HG02763 (cell line): Measurements from ENCODE around the gene SLC34A3.
"Not testable (repeated sequence)": the region's sequence is repeated elsewhere in the genome, so short reads cannot be mapped to it uniquely, and the experiment has no call there.

Experiments used
- ATAC-seq: cut with Tn5 transposase; IDR thresholded peaks from one replicate; pipeline ENCODE4 v1.9.1; 2021; ENCODE audit warnings: mild to moderate bottlenecking, moderate library complexity; ENCODE audit not compliant: unreplicated experiment

The SLC34A3 gene

GRCh38 chr9:137255448-137256114 is 24.9 kb downstream of the SLC34A3 start:
- no peak for ATAC-seq

DNA sequence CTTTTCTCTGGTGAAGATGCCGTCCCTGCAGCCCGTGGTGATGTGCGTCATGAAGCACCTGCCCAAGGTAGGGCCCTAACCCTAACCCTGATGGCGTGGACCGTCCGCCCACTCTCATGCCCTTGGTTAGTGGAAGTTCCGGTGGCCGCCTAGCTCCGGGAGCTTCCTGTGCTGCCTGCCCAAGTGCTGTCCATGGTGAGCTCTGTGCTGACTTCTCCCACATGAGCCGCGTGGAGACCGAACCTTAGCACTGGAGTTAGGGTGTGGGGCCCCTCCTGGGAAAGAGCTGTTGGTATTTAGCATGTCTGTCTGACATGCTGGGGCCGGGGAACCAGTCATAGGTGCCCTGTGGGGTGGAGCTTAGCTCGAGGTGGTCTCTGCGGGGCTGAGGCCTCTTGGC is 25.7 kb downstream of the SLC34A3 start:
- no peak for ATAC-seq

- ATAC-seq: no peak
These were observed 26.2 kb downstream of the SLC34A3 start for GRCh38 chr9:137256856-137257255.

GRCh38 chr9:137262173-137262908 is 31.6 kb downstream of the SLC34A3 start:
- ATAC-seq: not testable (repeated sequence)

- no peak for ATAC-seq
These were observed 32.2 kb downstream of the SLC34A3 start for GRCh38 chr9:137262909-137263285.

DNA sequence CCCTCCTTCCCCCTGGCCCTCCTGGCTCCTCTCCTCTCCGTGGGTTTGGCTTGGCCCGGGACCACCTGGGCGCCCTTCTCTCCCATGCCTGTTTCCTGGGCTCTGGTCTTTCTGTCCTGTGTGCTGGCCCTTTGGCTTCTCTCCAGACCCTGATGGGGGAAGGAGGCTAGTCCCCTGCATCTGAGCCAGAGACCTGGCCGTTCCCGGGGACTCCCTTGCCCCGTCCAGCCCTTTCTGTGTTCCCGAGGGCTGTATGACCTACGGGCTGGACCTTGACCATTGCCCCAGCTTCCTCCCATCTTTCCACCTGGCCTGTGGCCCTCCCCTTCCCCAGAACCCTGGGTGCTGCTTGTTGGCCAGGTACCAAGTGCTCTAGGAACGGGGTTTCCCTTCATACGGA is 32.8 kb downstream of the SLC34A3 start:
- ATAC-seq: no peak

GRCh38 chr9:137264067-137264466 is 33.4 kb downstream of the SLC34A3 start:
- ATAC-seq: no peak

DNA sequence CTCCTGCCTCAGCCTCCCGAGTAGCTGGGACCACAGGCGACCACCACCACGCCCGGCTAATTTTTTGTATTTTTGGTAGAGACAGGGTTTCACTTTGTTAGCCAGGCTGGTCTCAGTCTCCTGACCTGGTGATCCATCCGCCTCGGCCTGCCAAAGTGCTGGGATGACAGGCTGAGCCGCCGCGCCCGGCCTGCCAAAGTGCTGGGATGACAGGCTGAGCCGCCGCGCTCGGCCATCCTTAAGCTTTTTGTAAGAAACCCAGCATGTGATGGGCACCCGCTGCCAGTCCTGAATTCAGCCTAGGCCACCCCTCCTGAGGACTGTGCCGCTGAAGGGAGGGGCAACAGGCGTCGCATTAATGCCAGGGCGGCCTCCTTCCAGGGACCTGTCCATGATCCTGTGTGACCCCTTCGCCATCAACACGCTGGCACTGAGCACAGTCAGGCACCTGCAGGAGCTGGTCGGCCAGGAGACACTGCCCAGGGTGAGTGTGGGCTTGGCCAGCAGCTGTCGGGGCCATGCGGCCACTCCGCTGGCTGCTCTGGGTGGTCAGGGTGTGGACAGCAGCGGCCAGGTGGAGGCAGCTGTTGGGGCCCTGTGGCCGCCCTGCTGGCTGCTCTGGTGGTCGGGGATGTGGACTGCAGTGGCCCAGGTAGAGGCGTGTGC is 34.9 kb downstream of the SLC34A3 start:
- ATAC-seq: no peak

DNA sequence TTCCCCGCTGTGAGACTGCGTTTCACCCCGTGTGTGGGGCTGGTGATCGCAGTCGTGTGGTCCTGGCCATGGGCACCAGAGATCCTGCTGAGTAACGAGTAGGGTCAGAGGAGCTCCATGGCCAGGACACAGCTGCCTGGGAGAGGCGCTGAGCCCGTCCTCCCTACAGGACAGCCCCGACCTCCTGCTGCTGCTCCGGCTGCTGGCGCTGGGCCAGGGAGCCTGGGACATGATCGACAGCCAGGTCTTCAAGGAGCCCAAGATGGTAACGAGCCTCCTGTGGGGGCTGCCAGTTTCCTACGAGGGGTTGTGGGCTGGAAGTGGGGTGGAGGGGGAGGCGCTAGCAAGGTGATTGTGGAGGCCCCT is 35.4 kb downstream of the SLC34A3 start:
- ATAC-seq: no peak

GRCh38 chr9:137266585-137267453 is 36.1 kb downstream of the SLC34A3 start:
- no peak for ATAC-seq

GRCh38 chr9:137267933-137268355 is 37.2 kb downstream of the SLC34A3 start:
- ATAC-seq: no peak

- ATAC-seq: no peak
These were observed 38.0 kb downstream of the SLC34A3 start for GRCh38 chr9:137268538-137269201.

DNA sequence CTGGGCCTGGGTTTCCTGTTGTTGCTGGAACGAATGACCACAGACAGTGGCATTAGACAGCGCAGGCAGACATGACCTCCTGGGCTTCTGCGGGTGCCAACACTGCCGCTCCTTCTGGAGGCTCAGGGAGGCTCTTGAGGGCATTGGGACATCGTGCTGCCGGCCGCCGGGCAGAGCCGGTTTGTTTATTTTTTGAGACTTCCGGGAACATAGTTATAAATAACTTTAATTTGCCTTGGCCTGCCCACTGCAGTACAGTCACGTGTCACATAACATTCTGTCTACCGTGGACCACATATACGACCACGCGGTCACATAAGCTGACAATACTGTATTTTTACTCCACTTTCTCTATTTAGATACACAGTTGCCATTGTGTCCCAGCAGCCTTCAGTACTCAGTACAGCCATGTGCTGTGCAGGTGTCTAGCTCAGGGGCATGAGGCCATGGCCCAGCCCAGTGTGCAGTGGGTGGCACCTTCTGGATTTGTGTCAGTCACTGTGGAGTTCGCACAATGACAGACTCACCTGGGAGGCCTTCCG is 38.6 kb downstream of the SLC34A3 start:
- no peak for ATAC-seq

DNA sequence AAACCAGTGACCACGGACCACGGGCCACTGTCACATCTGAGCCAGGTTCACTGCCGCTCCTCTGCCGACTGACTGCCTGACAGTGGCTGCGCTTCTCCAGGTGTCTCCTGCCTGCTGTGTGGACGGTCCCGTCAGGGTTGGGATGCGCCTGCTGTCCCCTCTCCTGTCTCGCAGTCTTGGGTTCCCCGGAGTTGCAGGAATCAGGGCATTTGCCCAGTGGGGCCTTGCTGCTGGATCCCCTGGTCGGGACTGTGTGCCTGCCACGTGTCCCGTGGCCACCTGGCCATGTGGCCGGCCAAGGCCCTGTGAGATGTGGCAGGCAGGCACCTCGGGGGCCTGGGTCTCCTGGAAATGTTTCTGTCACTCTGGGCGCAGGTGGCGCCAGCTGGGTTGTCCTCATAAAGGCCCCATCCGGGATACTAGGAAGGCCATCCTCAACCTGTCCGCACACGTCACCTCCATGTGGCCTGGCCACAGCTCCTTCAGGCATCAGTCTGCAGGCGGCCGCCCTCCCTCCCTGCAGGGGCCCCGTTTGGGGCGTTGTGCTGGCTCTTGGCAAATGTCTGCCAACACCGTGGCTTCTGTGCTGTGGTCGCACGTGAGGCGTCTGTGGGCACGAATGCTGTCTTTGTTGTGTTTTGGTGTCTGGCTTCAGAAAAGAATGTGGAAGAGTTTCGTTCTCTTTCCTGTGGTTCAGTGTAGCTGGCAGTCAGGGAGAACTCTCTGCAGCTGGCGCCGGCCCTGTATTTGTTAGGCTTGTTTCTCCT is 40.4 kb downstream of the SLC34A3 start:
- ATAC-seq: no peak

DNA sequence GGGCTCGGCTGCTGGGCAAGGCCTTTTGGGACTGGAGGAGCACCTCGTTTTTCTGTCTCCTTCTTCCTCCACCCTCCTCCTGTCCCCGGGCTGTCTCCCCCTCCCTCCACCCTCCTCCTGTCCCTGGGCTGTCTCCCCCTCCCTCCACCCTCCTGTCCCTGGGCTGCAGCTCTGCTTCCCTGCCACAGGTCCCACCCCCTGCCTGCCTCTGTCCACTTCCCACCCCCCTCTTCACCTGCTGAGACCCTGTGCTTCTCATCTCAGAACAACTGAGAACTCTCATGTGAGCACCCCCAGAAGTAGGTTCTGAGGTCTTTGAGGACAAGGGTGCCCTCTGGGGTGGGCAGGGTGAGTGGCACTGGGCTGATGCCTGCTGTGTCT is 41.0 kb downstream of the SLC34A3 start:
- ATAC-seq: no peak

DNA sequence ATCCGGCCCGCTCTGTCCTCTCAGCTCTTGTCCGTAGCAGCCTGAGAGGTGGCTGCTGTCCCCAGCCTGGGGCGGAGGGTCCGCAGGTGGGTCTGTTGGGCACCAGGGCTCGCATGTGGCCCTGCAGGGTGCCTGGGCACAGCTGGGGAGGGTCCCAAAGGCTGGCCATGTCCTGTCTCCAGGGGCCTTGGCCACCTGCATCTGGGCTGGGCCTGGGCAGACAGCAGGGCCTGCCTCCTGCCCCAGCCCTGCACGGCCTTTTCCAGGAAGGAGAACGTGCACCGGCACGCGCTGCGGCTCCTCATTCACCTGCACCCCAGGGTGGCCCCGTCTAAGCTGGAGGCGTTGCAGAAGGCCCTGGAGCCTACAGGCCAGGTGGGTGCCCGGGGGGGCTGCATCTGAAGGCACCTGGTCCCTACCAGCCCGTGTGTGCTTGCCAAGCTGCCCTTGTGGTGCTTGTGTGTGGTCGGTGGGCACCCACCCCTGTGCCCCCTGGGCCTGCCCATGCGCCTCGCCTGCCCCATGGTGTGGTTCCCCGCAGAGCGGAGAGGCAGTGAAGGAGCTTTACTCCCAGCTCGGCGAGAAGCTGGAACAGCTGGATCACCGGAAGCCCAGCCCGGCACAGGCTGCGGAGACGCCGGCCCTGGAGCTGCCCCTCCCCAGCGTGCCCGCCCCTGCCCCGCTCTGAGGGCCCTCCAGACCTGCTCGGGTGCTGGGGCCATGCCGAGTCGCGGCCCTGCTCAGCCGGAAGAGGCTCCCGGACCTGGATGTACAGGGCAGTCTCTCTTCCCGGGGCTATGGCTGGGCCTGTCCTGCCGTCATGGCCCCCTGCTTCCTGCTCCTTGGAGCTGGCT is 41.8 kb downstream of the SLC34A3 start:
- ATAC-seq: no peak

DNA sequence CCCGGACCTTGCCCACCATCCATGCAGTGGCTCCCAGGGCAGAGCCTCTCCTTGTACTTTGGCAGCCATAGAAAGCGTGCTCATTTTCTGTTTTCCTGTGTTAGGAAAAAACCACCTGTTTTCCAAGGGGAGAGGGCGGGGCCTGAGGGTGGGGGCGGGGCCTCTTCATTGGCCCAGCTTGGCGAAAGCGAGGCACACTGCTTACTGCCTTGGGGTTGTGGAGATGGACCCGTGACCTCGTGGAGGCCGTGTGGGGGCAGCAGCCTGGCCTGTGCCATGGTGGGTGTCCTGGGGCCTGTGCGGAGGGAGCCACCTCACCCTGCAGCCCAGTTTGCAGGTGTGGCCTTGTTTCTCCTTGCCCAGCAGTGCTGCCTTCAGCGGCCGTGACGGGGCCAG is 42.4 kb downstream of the SLC34A3 start:
- ATAC-seq: no peak

GRCh38 chr9:137273611-137274320 is 43.1 kb downstream of the SLC34A3 start:
- ATAC-seq: no peak
